HCT116 (cell line): ENCODE results near the gene MAP2K5. TPM values are rescaled to one million over a fixed set of nuclear protein-coding genes. Genes with fewer than 3 reads are reported as not detected.

Source experiments
- ATAC-seq: fragments of 200-7000 bp; cut with Tn5 transposase; 2 replicates; pipeline ENCODE4 v1.9.1; 2020; ENCODE audit warnings: mild to moderate bottlenecking, moderate library complexity
- BruUV-seq: library from RNA; stranded (reverse); fragments of 400-500 nt; replicated peaks from 2 replicates; lab custom pipeline; 2021; lab: Mats Ljungman, UMichigan
- CTCF ChIA-PET: fragments of 300-600 bp; sonication (Branson Sonifier 250); formaldehyde crosslinking; loops from one replicate; lab custom pipeline; 2021; ENCODE audit warnings: antibody characterized with exemption; lab: Charles Lee
- POLR2A ChIA-PET: fragments of 300-600, 350-600 bp; sonication (Branson Sonifier 250); formaldehyde crosslinking; loops from one replicate; lab custom pipeline; 2021; ENCODE audit warnings: antibody characterized with exemption; lab: Charles Lee
- RAD21 ChIA-PET, 2 experiments: fragments of 300-600 bp; sonication (Branson Sonifier 250); formaldehyde crosslinking; loops; one replicate each; lab custom pipeline; 2023; ENCODE audit warnings: low total read pairs in 2 of 2; ENCODE audit not compliant: uncharacterized antibody in 2 of 2, unreplicated experiment in 2 of 2, low non-redundant PET in 1 of 2; lab: Charles Lee
- DNase-seq: peaks from one replicate; pipeline ENCODE4 v3.0.0-alpha.2; 2010; ENCODE audit warnings: low read depth, low spot score
- H2AFZ ChIP-seq: fragments of 200-600 bp; shearing (Covaris generic), sonication (generic); 2 replicates; pipeline ENCODE4 v1.6.1; 2017; ENCODE audit warnings: low read depth, mixed run types, mixed read lengths, antibody characterized with exemption, low read length; ENCODE audit not compliant: poor library complexity, severe bottlenecking
- H3K27ac ChIP-seq: 2 replicates; pipeline ENCODE4 v1.5.1; 2012; ENCODE audit warnings: low read depth, low read length
- H3K27me3 ChIP-seq: fragments of 200-600 bp; sonication (generic); 2 replicates; pipeline ENCODE4 v1.6.1; 2016; ENCODE audit warnings: mixed run types, low read length, mixed read lengths; ENCODE audit not compliant: insufficient read depth
- H3K36me3 ChIP-seq, 2 experiments: fragments of 200-500 bp in 1 of 2; fragments of 200-600 bp in 1 of 2; sonication (Bioruptor generic) in 1 of 2; sonication (generic) in 1 of 2; 2 replicates each; pipeline versions ENCODE4 v1.5.1 to v1.6.1; 2014 to 2016; ENCODE audit warnings: low read length in 2 of 2, inconsistent platforms in 1 of 2, mixed read lengths in 1 of 2, mixed run types in 1 of 2; ENCODE audit not compliant: insufficient read depth in 2 of 2, control insufficient read depth in 1 of 2
- H3K4me1 ChIP-seq, 2 experiments: fragments of 200-600 bp in 1 of 2; sonication (generic) in 1 of 2; 2 replicates each; pipeline versions ENCODE4 v1.5.1 to v1.6.1; 2012 to 2017; ENCODE audit warnings: low read length in 2 of 2, inconsistent platforms in 1 of 2, mild to moderate bottlenecking in 1 of 2, mixed read lengths in 1 of 2, mixed run types in 1 of 2, moderate library complexity in 1 of 2; ENCODE audit not compliant: insufficient read depth in 2 of 2, control insufficient read depth in 1 of 2
- H3K4me2 ChIP-seq: fragments of 200-600 bp; sonication (generic); 2 replicates; pipeline ENCODE4 v1.6.1; 2017; ENCODE audit warnings: mixed run types, low read length, mixed read lengths
- H3K4me3 ChIP-seq, 2 experiments: fragments of 200-600 bp in 1 of 2; sonication (generic) in 1 of 2; replicated peaks in 1 of 2; 2 replicates each; pipeline ENCODE4 v1.5.1; 2011 to 2016; ENCODE audit warnings: low read length in 2 of 2, control low read depth in 1 of 2, low read depth in 1 of 2, mild to moderate bottlenecking in 1 of 2, mixed read lengths in 1 of 2, mixed run types in 1 of 2
- H3K79me2 ChIP-seq: fragments of 200-600 bp; sonication (generic); 2 replicates; pipeline ENCODE4 v1.6.1; 2017; ENCODE audit warnings: mild to moderate bottlenecking, mixed run types, low read length, moderate library complexity, mixed read lengths; ENCODE audit not compliant: insufficient read depth
- H3K9ac ChIP-seq: fragments of 200-600 bp; sonication (generic); 2 replicates; pipeline ENCODE4 v1.6.1; 2016; ENCODE audit warnings: low read length, mixed read lengths
- H3K9me2 ChIP-seq: fragments of 200-600 bp; sonication (generic), shearing (Covaris generic); 2 replicates; pipeline ENCODE4 v1.6.1; 2017; ENCODE audit warnings: mixed run types, mild to moderate bottlenecking, moderate library complexity; ENCODE audit not compliant: insufficient read depth
- H3K9me3 ChIP-seq, 2 experiments: fragments of 200-500 bp in 1 of 2; fragments of 200-600 bp in 1 of 2; sonication (Bioruptor generic) in 1 of 2; sonication (generic) in 1 of 2; 2 replicates each; pipeline ENCODE4 v1.6.1; 2014 to 2017; ENCODE audit warnings: low read length in 2 of 2, mixed read lengths in 2 of 2, inconsistent platforms in 1 of 2, low read depth in 1 of 2, mild to moderate bottlenecking in 1 of 2, mixed run types in 1 of 2, moderate library complexity in 1 of 2; ENCODE audit not compliant: control insufficient read depth in 1 of 2, insufficient read depth in 1 of 2
- H4K20me1 ChIP-seq: fragments of 200-600 bp; sonication (generic), shearing (Covaris generic); 2 replicates; pipeline ENCODE4 v1.6.1; 2017; ENCODE audit warnings: mixed run types, mild to moderate bottlenecking, moderate library complexity; ENCODE audit not compliant: insufficient read depth
- ATF3 ChIP-seq: IDR thresholded peaks from 2 replicates; pipeline ENCODE4 v1.6.1; 2012
- CBX3 ChIP-seq: IDR thresholded peaks from 2 replicates; pipeline ENCODE4 v1.6.1; 2012; ENCODE audit warnings: low read depth
- CTCF ChIP-seq, 3 experiments: fragments of 200-600 bp in 1 of 3; sonication (generic) in 1 of 3; IDR thresholded peaks in 2 of 3; conservative IDR thresholded peaks in 1 of 3; 2 replicates each; pipeline ENCODE4 v1.5.1; 2012 to 2017; ENCODE audit warnings: low read depth in 2 of 3, low read length in 2 of 3, antibody characterized with exemption in 1 of 3, borderline replicate concordance in 1 of 3, control low read depth in 1 of 3, mild to moderate bottlenecking in 1 of 3, mixed read lengths in 1 of 3, mixed run types in 1 of 3, moderate library complexity in 1 of 3; ENCODE audit not compliant: insufficient read depth in 1 of 3
- ELF1 ChIP-seq: IDR thresholded peaks from 2 replicates; pipeline ENCODE4 v1.6.1; 2012; ENCODE audit warnings: low read depth, borderline replicate concordance
- EZH2 ChIP-seq: fragments of 200-600 bp; sonication (generic); IDR thresholded peaks from 2 replicates; pipeline ENCODE4 v1.6.1; 2017; ENCODE audit warnings: antibody characterized with exemption, mixed run types
- EZH2phosphoT487 ChIP-seq: fragments of 200-600 bp; IDR thresholded peaks from 2 replicates; pipeline ENCODE4 v1.6.1; 2018; ENCODE audit warnings: antibody characterized with exemption, borderline replicate concordance
- JUND ChIP-seq: IDR thresholded peaks from 2 replicates; pipeline ENCODE4 v1.6.1; 2012
- MAX ChIP-seq: IDR thresholded peaks from 2 replicates; pipeline ENCODE4 v1.6.1; 2012
- POLR2AphosphoS5 ChIP-seq: IDR thresholded peaks from 2 replicates; pipeline ENCODE4 v1.6.1; 2011; ENCODE audit warnings: mild to moderate bottlenecking, low read depth, low read length, moderate library complexity
- RAD21 ChIP-seq: IDR thresholded peaks from 2 replicates; pipeline ENCODE4 v1.6.1; 2012; ENCODE audit warnings: low read depth, mild to moderate bottlenecking
- REST ChIP-seq: IDR thresholded peaks from 2 replicates; pipeline ENCODE4 v1.6.1; 2012; ENCODE audit warnings: low read depth
- SIN3A ChIP-seq: IDR thresholded peaks from 2 replicates; pipeline ENCODE4 v1.6.1; 2012; ENCODE audit warnings: low read depth
- SP1 ChIP-seq: IDR thresholded peaks from 2 replicates; pipeline ENCODE4 v1.6.1; 2012; ENCODE audit warnings: low read depth
- SRF ChIP-seq: IDR thresholded peaks from 2 replicates; pipeline ENCODE4 v1.6.1; 2012; ENCODE audit warnings: low read depth
- TCF7L2 ChIP-seq: IDR thresholded peaks from 2 replicates; pipeline ENCODE4 v1.7.0; 2011; ENCODE audit warnings: borderline replicate concordance, inconsistent platforms; ENCODE audit not compliant: insufficient read depth, insufficient read length; ENCODE audit errors: extremely low read depth
- ZNF274 ChIP-seq: fragments of 200-500 bp; sonication (Bioruptor generic); IDR thresholded peaks from 2 replicates; pipeline ENCODE4 v1.6.1; 2014; ENCODE audit warnings: mild to moderate bottlenecking, low read depth, low read length, inconsistent platforms
- intact Hi-C: fragments of 100-400 bp; cut with micrococcal nuclease; formaldehyde crosslinking; loops from 2 replicates; pipeline ENCODE4 v1.10.0; 2022
- total RNA-seq: library from RNA; stranded (reverse); gene quantifications from one replicate; pipeline ENCODE4 v1.2.1, GENCODE V29; 2021; ENCODE audit not compliant: unreplicated experiment

MAP2K5 gene
- total RNA-seq, 1 experiment from 2014 or later: 15.6 TPM

- TF ChIP-seq REST: no peak
- no peak for TF ChIP-seq EZH2
- TF ChIP-seq SP1: no peak
- TF ChIP-seq RAD21: no peak
- no peak for TF ChIP-seq SIN3A
- TF ChIP-seq ATF3: no peak
- TF ChIP-seq EZH2phosphoT487: no peak
- no peak for TF ChIP-seq JUND
- no peak for TF ChIP-seq SRF
- no peak for TF ChIP-seq ELF1
Observed at GRCh38 chr15:67592245-67592644, 49.7 kb downstream of the MAP2K5 start (continued).

GRCh38 chr15:67593562-67593961, 51.1 kb downstream of the MAP2K5 start:
- Histone ChIP-seq H3K9me3 (no peaks in the 10 kb centered on the region), H3K9ac (no peak overlapping the region), H3K79me2 (no peaks in the 10 kb centered on the region), H3K4me3 (no peak overlapping the region), H3K36me3 (no peaks in the 10 kb centered on the region), H3K4me1 (no peaks in the 10 kb centered on the region), H3K27ac (no peak overlapping the region), H2AFZ (no peak overlapping the region), H3K4me2 (no peak overlapping the region), H3K9me2 (no peaks in the 10 kb centered on the region), H4K20me1 (no peaks in the 10 kb centered on the region), H3K27me3 (no peaks in the 10 kb centered on the region)
- intact Hi-C loops: no loop called here
- CTCF ChIA-PET: no interaction called here
- POLR2A ChIA-PET: no interaction called here
- ATAC-seq: no peak
- no TSS peak for BruUV-seq
- no peak for TF ChIP-seq CTCF (IDR thresholded peaks at IDR 0.05 in 2 of 3, conservative IDR thresholded peaks at IDR 0.05 in 1 of 3; ENCODE audit: borderline replicate concordance in 1 of 3, insufficient read depth in 1 of 3, low read depth in 2 of 3, low read length in 2 of 3)
- no peak for TF ChIP-seq JUND
- TF ChIP-seq MAX: no peak
- no peak for TF ChIP-seq TCF7L2
- no peak for TF ChIP-seq ZNF274
- no peak for TF ChIP-seq POLR2AphosphoS5
- TF ChIP-seq CBX3: no peak
- RAD21 ChIA-PET: no interaction called here
- DNase-seq: no peak
